Upper lobe of left lung (tissue), 6 donors: ENCODE measurements around the gene KIF18B. TPM values are rescaled to one million over a fixed set of nuclear protein-coding genes. Genes with fewer than 3 reads are reported as not detected.
"Not testable (repeated sequence)": the region's sequence is repeated elsewhere in the genome, so short reads cannot be mapped to it uniquely, and the experiment has no call there.

Experiments
- ATAC-seq, 2 donors: fragments of 200-7000 bp; cut with Tn5 transposase; one replicate each; pipeline ENCODE4 v1.9.1; 2022; ENCODE audit warnings: mild to moderate bottlenecking in 2 of 2, moderate library complexity in 2 of 2; ENCODE audit not compliant: low FRiP score in 2 of 2
- DNase-seq, 2 donors: peaks; one replicate each; pipeline ENCODE4 v3.0.0-alpha.2; 2019 to 2020
- H3K27ac ChIP-seq, 4 donors: fragments of 200-600 bp; sonication (generic); one replicate each; pipeline ENCODE4 v1.5.1; 2016 to 2019
- H3K27me3 ChIP-seq, 4 donors: fragments of 200-600 bp; sonication (generic); one replicate each; pipeline ENCODE4 v1.5.1; 2017 to 2019
- H3K36me3 ChIP-seq, 4 donors: fragments of 200-600 bp; sonication (generic); one replicate each; pipeline ENCODE4 v1.5.1; 2016 to 2019
- H3K4me1 ChIP-seq, 4 donors: fragments of 200-600 bp; sonication (generic); one replicate each; pipeline ENCODE4 v1.5.1; 2018 to 2019
- H3K4me3 ChIP-seq, 4 donors: fragments of 200-600 bp; sonication (generic); one replicate each; pipeline ENCODE4 v1.5.1; 2017 to 2019; ENCODE audit warnings: mild to moderate bottlenecking in 2 of 4, moderate library complexity in 1 of 4
- H3K9me3 ChIP-seq, 4 donors: fragments of 200-600 bp; sonication (generic); one replicate each; pipeline ENCODE4 v1.5.1; 2018 to 2019
- CTCF ChIP-seq, 6 experiments: fragments of 450-650 bp in 4 of 6; fragments of 200-600 bp in 2 of 6; sonication (generic) in 2 of 6; IDR thresholded peaks; one replicate each; pipeline ENCODE4 v1.5.1; 2016 to 2019; ENCODE audit warnings: antibody characterized with exemption in 6 of 6
- EP300 ChIP-seq, 4 donors: sonication (generic); formaldehyde crosslinking; IDR thresholded peaks; one replicate each; pipeline ENCODE4 v1.5.1; 2017; ENCODE audit warnings: antibody characterized with exemption in 4 of 4, control low read depth in 2 of 4
- POLR2A ChIP-seq, 4 donors: fragments of 450-650 bp; IDR thresholded peaks; one replicate each; pipeline ENCODE4 v1.5.1; 2016 to 2017; ENCODE audit warnings: antibody characterized with exemption in 4 of 4, mild to moderate bottlenecking in 2 of 4
- POLR2AphosphoS5 ChIP-seq, 2 donors: sonication (generic); formaldehyde crosslinking; IDR thresholded peaks; one replicate each; pipeline ENCODE4 v1.5.1; 2017; ENCODE audit warnings: antibody characterized with exemption in 2 of 2
- WGBS, 2 donors: methylation state at CpG; one replicate each; pipeline ENCODE4 v1.1.5; 2017 to 2018; 5-methylcytosine and 5-hydroxymethylcytosine counted together
- total RNA-seq, 6 donors: library from RNA; depleted of rRNA in 4 of 6; stranded (reverse); fragments of >200 nt in 4 of 6; gene quantifications; one replicate each; pipeline versions ENCODE4 v1.1.0 to v1.2.1, GENCODE V29; 2016 to 2021
- donor health status: DM: no; HTN: no; CAD: no; lungs with moderate emphysema.
- donor health status: DM: no; HTN: yes; CAD: no; lungs with severe emphysema.

KIF18B gene
- total RNA-seq, 6 donors from 2014 or later = 0.49 to 2.9 (median 1.3) TPM

GRCh38 chr17:44956998-44957981 lies 9.7 kb upstream of the KIF18B start:
- H3K27ac ChIP-seq = no peak overlapping the region
- no peak overlapping the region for H3K4me3 ChIP-seq
- peaks cover 0 to 15% (median 6%) of the 10 kb centered on the region in 4 donors for H3K27me3 ChIP-seq
- TF ChIP-seq EP300 (IDR thresholded peaks at IDR 0.05) (no peak), POLR2A (IDR thresholded peaks at IDR 0.05) (no peak), POLR2AphosphoS5 (IDR thresholded peaks at IDR 0.05) (no peak), CTCF (IDR thresholded peaks at IDR 0.05) (no peak)
- DNase-seq (no peak), ATAC-seq (no peak)
- WGBS, 2 donors = 80 to 87% methylated on average over 8 of the region's 8 CpGs
- peaks cover 6 to 16% (median 7%) of the 10 kb centered on the region in 4 donors for H3K4me1 ChIP-seq
- H3K9me3 ChIP-seq = no peaks in the 10 kb centered on the region
- H3K36me3 ChIP-seq = no peaks in the 10 kb centered on the region

GRCh38 chr17:44955674-44956425 lies 8.3 kb upstream of the KIF18B start:
- no peak for TF ChIP-seq POLR2A (IDR thresholded peaks at IDR 0.05)
- no peak for TF ChIP-seq POLR2AphosphoS5 (IDR thresholded peaks at IDR 0.05)
- TF ChIP-seq EP300 (IDR thresholded peaks at IDR 0.05) = no peak
- TF ChIP-seq CTCF (IDR thresholded peaks at IDR 0.05) = no peak
- no peaks in the 10 kb centered on the region for H3K36me3 ChIP-seq
- DNase-seq (no peak), ATAC-seq (no peak)
- WGBS, 2 donors = 69 to 78% methylated on average over 4 to 7 of the region's 8 CpGs
- H3K27ac ChIP-seq = no peak overlapping the region
- peaks cover 0 to 15% (median 6%) of the 10 kb centered on the region in 4 donors for H3K27me3 ChIP-seq
- H3K4me3 ChIP-seq = no peak overlapping the region
- H3K4me1 ChIP-seq = peaks cover 6 to 15% (median 7%) of the 10 kb centered on the region in 4 donors
- no peaks in the 10 kb centered on the region for H3K9me3 ChIP-seq

GRCh38 chr17:44952946-44953475 lies 5.4 kb upstream of the KIF18B start:
- no peak for ATAC-seq
- no peak for DNase-seq

GRCh38 chr17:44948315-44948795 lies 782 bp upstream of the KIF18B start:
- H3K36me3 ChIP-seq = no peaks in the 10 kb centered on the region
- H3K4me3 ChIP-seq = peak overlapping the region; percentile 6 to 76 (median 57)
- WGBS, 2 donors = 69 to 88% methylated on average over 5 to 7 of the region's 7 CpGs
- TF ChIP-seq CTCF (IDR thresholded peaks at IDR 0.05) = no peak
- TF ChIP-seq POLR2A (IDR thresholded peaks at IDR 0.05) = no peak
- TF ChIP-seq POLR2AphosphoS5 (IDR thresholded peaks at IDR 0.05) = no peak
- TF ChIP-seq EP300 (IDR thresholded peaks at IDR 0.05) = no peak
- DNase-seq = no peak
- ATAC-seq = no peak
- no peaks in the 10 kb centered on the region for H3K27me3 ChIP-seq
- H3K9me3 ChIP-seq = no peaks in the 10 kb centered on the region
- H3K4me1 ChIP-seq = peaks cover 8 to 15% (median 14%) of the 10 kb centered on the region in 4 donors
- H3K27ac ChIP-seq = peak overlapping the region in 2 of 4 donors; percentile 79 to 80

More at GRCh38 chr17:44952946-44953475, 5.4 kb upstream of the KIF18B start:
- Histone ChIP-seq H3K27me3 (no peaks in the 10 kb centered on the region), H3K4me1 (peaks cover 2 to 5% (median 4%) of the 10 kb centered on the region in 4 donors), H3K9me3 (no peaks in the 10 kb centered on the region), H3K36me3 (no peaks in the 10 kb centered on the region), H3K4me3 (no peak overlapping the region), H3K27ac (no peak overlapping the region)
- 67 to 73% methylated on average over 6 of the region's 6 CpGs for WGBS, 2 donors
- no peak for TF ChIP-seq CTCF (IDR thresholded peaks at IDR 0.05)

GRCh38 chr17:44945652-44946051 lies 1.9 kb downstream of the KIF18B start:
- H3K4me3 ChIP-seq, DNase-seq, H3K27ac ChIP-seq, H3K9me3 ChIP-seq, ATAC-seq, H3K27me3 ChIP-seq, H3K36me3 ChIP-seq: not testable (repeated sequence)
- 86 to 93% methylated on average over 10 of the region's 10 CpGs for WGBS, 2 donors
- peaks cover 8 to 15% (median 14%) of the 10 kb centered on the region in 4 donors for H3K4me1 ChIP-seq
